ENCODE data around the gene FAAP100. TPM values are rescaled to one million over a fixed set of nuclear protein-coding genes. Genes with fewer than 3 reads are reported as not detected.
A peak's percentile ranks its signal among the peaks of the same experiment; 100 is the strongest.

Gene FAAP100
- total RNA-seq, 1 experiment from 2014 or later: 54.7 TPM

DNA sequence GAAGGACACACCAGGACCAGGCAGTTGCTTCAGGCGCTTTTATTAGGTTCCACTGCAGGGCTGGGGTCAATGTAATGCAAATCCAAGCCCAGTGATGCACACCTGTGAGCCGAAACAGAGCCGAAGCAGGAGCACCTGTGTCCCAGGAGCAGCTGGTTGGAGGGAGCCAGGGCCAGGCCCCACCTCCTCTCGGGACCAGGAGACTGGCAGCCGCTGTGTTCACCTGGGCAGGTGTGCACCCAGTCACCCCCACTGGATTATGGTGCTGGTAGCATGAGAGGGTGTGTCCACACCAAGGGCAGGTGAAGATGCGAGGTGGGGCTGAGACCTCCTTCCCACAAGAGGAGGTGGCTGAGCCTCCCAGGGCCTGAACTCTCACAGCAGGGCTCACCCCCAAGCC lies 4.7 kb upstream of the FAAP100 start:
- DNase-seq (ENCODE audit: low spot score): no peak
- peaks cover 13% of the 10 kb centered on the region for H3K4me1 Mint-ChIP-seq
- CTCF ChIA-PET: no interaction called here
- H3K4me3 Mint-ChIP-seq: no peak overlapping the region
- H3K36me3 Mint-ChIP-seq: peaks cover 14% of the 10 kb centered on the region
- H3K9me3 Mint-ChIP-seq: no peaks in the 10 kb centered on the region
- no peaks in the 10 kb centered on the region for H3K27me3 Mint-ChIP-seq (ENCODE audit: low read depth)
- POLR2A ChIA-PET: no interaction called here
- TF ChIP-seq E2F1 (CRISPR knock-in tag; IDR thresholded peaks at IDR 0.05) (no peak), CREM (CRISPR knock-in tag; IDR thresholded peaks at IDR 0.05) (no peak), ETV6 (CRISPR knock-in tag; IDR thresholded peaks at IDR 0.05) (no peak), ZNF671 (CRISPR knock-in tag; IDR thresholded peaks at IDR 0.05) (no peak), ZBTB43 (CRISPR knock-in tag; IDR thresholded peaks at IDR 0.05) (no peak)
- no peak overlapping the region for H3K27ac Mint-ChIP-seq
- ATAC-seq: no peak

- Mint-ChIP-seq H3K27ac (peak overlapping the region; percentile 45; the same call in 1 of the 2 replicates), H3K4me3 (no peak overlapping the region), H3K27me3 (ENCODE audit: low read depth) (no peaks in the 10 kb centered on the region), H3K9me3 (no peaks in the 10 kb centered on the region), H3K4me1 (peaks cover 17% of the 10 kb centered on the region), H3K36me3 (peaks cover 12% of the 10 kb centered on the region)
- ATAC-seq (no peak), DNase-seq (ENCODE audit: low spot score) (no peak)
- TF ChIP-seq NR2C2 (CRISPR knock-in tag; IDR thresholded peaks at IDR 0.05): no peak
- no peak for TF ChIP-seq ELF4 (CRISPR knock-in tag; IDR thresholded peaks at IDR 0.05; ENCODE audit: low read depth)
- ChIA-PET CTCF (no interaction called here), POLR2A (interaction anchor here (1.1 kb wide), 1 partner anchor 9 kb away, joined by 3 read pairs; no protein-coding TSS in a partner anchor)
These were observed 4.1 kb upstream of the FAAP100 start for GRCh38 chr17:81556175-81556691.

- POLR2A ChIA-PET: no interaction called here
- Mint-ChIP-seq H3K27me3 (ENCODE audit: low read depth) (no peaks in the 10 kb centered on the region), H3K36me3 (peaks cover 19% of the 10 kb centered on the region), H3K9me3 (no peaks in the 10 kb centered on the region), H3K27ac (peak overlapping the region; percentile 92), H3K4me3 (peak overlapping the region; percentile 85), H3K4me1 (peaks cover 20% of the 10 kb centered on the region)
- CTCF ChIA-PET: interaction anchor here (1.5 kb wide), 1 partner anchor 315 kb away, joined by 3 read pairs; the partner anchor contains the start of genes NDUFAF8 and TEPSIN
- ATAC-seq (peak; percentile 0; the same call in 1 of the 2 replicates), DNase-seq (ENCODE audit: low spot score) (no peak)
- TF ChIP-seq, protein P1, sequence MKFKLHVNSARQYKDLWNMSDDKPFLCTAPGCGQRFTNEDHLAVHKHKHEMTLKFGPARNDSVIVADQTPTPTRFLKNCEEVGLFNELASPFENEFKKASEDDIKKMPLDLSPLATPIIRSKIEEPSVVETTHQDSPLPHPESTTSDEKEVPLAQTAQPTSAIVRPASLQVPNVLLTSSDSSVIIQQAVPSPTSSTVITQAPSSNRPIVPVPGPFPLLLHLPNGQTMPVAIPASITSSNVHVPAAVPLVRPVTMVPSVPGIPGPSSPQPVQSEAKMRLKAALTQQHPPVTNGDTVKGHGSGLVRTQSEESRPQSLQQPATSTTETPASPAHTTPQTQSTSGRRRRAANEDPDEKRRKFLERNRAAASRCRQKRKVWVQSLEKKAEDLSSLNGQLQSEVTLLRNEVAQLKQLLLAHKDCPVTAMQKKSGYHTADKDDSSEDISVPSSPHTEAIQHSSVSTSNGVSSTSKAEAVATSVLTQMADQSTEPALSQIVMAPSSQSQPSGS (CRISPR knock-in tag; IDR thresholded peaks at IDR 0.05; ENCODE audit: borderline replicate concordance, low read depth): no peak
- TF ChIP-seq SMAD4 (CRISPR knock-in tag; IDR thresholded peaks at IDR 0.05) (no peak), ZBTB21 (CRISPR knock-in tag; IDR thresholded peaks at IDR 0.05; ENCODE audit: borderline replicate concordance) (no peak), JUN (CRISPR knock-in tag; IDR thresholded peaks at IDR 0.05) (no peak), GRHL2 (CRISPR knock-in tag; IDR thresholded peaks at IDR 0.05; ENCODE audit: insufficient replicate concordance, severe bottlenecking) (no peak), ELF4 (CRISPR knock-in tag; IDR thresholded peaks at IDR 0.05; ENCODE audit: low read depth) (no peak)
These were observed 1.5 kb upstream of the FAAP100 start for GRCh38 chr17:81553616-81554181.

GRCh38 chr17:81553018-81553615 lies 964 bp upstream of the FAAP100 start:
- Mint-ChIP-seq H3K27me3 (ENCODE audit: low read depth) (no peaks in the 10 kb centered on the region), H3K27ac (peak overlapping the region; percentile 92), H3K4me1 (peaks cover 20% of the 10 kb centered on the region), H3K9me3 (no peaks in the 10 kb centered on the region), H3K36me3 (peaks cover 16% of the 10 kb centered on the region), H3K4me3 (peak overlapping the region; percentile 85)
- ATAC-seq (peak; percentile 75), DNase-seq (ENCODE audit: low spot score) (peak; percentile 76)
- POLR2A ChIA-PET: interaction anchor here (1.2 to 1.3 kb wide), 3 partner anchors 16 to 40 kb away, joined by 3 to 4 read pairs (median 4); partner anchors contain the start of gene ACTG1
- TF ChIP-seq NFE2L1 (CRISPR knock-in tag; IDR thresholded peaks at IDR 0.05) (peak; percentile 58; the same call in 1 of the 2 replicates), SP1 (CRISPR knock-in tag; conservative IDR thresholded peaks at IDR 0.05) (peak; percentile 70; the same call in 1 of the 2 replicates), E2F1 (CRISPR knock-in tag; IDR thresholded peaks at IDR 0.05) (no peak), TEAD4 (CRISPR knock-in tag; IDR thresholded peaks at IDR 0.05) (0 out of 2 replicates have a peak, but pooled peaks have one; percentile 8), MYBL2 (CRISPR knock-in tag; IDR thresholded peaks at IDR 0.05) (peak; percentile 29; the same call in 1 of the 2 replicates), ZBTB21 (CRISPR knock-in tag; IDR thresholded peaks at IDR 0.05; ENCODE audit: borderline replicate concordance) (no peak)
- TF ChIP-seq, protein P2, sequence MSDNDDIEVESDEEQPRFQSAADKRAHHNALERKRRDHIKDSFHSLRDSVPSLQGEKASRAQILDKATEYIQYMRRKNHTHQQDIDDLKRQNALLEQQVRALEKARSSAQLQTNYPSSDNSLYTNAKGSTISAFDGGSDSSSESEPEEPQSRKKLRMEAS (CRISPR knock-in tag; IDR thresholded peaks at IDR 0.05): peak; percentile 66; the same call in 1 of the 2 replicates
- CTCF ChIA-PET: interaction anchor here (0.8 to 2.2 kb wide), 9 partner anchors 15 to 300 kb away, joined by 3 to 14 read pairs (median 4); partner anchors contain the start of gene ACTG1
